ENCODE measurements around the gene MBNL1.
"Not testable (repeated sequence)": the region's sequence is repeated elsewhere in the genome, so short reads cannot be mapped to it uniquely, and the experiment has no call there.

Gene MBNL1

GRCh38 chr3:152382312-152383135 lies 113.8 kb downstream of the MBNL1 start:
- DNase-seq: no peak

GRCh38 chr3:152383136-152383606 lies 114.4 kb downstream of the MBNL1 start:
- no peak for DNase-seq

- DNase-seq: no peak
These were observed 115.7 kb downstream of the MBNL1 start for GRCh38 chr3:152384412-152384811.

DNA sequence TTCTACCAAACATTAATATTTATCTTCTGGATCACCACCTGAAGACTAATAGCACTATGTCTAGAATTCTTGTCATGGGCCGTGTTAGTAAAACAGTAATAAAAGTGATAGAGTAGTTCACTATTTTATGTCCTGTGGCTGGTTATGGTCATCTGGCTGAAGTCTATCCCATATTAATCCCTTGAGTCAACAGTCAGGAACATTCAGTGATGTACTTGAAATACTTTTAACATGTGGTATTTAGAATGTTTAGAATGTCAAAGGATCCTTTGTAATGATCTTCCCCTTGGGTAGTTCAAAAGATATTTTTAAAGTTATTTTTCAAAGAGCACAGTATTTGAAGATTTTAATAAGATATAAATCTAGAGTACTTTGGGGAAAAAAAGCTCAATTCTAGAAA lies 117.0 kb downstream of the MBNL1 start:
- DNase-seq: no peak

DNA sequence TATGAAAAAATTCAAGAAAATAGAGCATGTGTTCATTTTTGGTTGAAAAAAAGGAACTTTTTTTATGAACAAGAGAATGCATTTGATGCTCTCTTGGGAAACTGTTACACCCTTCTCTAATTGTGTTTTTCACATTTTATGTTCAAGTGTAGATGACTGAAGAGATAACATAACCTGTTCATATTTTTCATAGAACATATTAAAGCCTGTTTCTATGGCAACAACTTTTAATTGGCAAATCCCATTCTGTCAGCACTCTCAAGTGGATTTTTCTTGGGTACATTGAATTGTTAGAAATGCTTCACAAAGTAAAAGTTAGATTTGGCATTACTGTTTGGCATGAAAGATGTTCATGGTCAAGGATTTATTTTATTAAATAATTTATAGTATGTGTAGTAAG lies 117.5 kb downstream of the MBNL1 start:
- no peak for DNase-seq

- DNase-seq: no peak
These were observed 119.9 kb downstream of the MBNL1 start for GRCh38 chr3:152388631-152389030.

- no peak for DNase-seq
These were observed 120.7 kb downstream of the MBNL1 start for GRCh38 chr3:152389316-152389934.

GRCh38 chr3:152390647-152391046 lies 121.9 kb downstream of the MBNL1 start:
- DNase-seq: no peak

DNA sequence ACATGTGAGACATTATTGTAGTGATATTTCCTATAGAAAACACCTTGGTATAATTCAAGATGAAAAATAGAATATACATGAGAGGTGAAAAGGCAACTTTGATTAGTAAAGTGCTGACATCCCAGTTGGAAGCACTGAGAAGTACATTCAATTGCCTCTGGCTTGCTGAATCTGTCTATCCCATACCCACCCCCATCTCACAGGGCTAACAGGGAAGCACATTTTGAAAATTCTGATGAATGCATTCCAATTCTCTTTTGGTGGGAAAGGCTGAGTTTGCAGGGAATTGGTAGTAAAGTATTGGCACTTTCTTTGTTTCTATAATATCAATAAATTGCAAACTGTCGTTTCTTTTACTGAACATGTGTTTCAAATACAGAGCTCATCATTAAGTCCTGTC lies 122.9 kb downstream of the MBNL1 start:
- DNase-seq: no peak

DNA sequence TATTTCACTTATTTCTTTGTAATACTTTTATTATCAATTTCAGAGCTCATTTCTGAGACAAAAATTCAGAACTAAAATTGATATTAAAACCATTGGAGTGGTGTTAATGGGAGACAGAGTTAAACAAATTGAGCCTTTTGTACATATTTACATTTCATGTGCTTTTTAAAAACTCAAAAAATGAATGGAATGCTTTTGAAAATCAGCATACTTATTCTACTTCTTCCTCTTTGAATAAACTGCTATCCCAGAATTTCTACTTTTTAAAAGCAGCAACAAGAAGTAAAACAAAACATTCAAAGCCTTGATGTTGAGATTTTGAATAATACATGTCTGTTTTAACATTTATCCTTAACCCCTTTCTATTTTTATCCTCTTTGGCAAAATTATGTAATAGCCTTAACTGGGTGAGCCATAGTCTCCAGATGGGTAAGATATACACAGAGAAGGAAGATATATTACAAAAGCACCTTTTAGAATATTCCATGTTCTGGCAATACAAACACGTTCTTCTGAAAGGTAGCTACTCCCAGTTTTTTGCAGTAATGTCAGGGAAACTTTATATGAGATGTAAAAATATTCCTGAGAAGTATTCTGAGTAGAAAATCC lies 123.6 kb downstream of the MBNL1 start:
- no peak for DNase-seq

- no peak for DNase-seq
These were observed 125.5 kb downstream of the MBNL1 start for GRCh38 chr3:152394246-152394645.

- no peak for DNase-seq
These were observed 127.0 kb downstream of the MBNL1 start for GRCh38 chr3:152395764-152396163.

- no peak for DNase-seq
These were observed 128.1 kb downstream of the MBNL1 start for GRCh38 chr3:152396867-152397266.

DNA sequence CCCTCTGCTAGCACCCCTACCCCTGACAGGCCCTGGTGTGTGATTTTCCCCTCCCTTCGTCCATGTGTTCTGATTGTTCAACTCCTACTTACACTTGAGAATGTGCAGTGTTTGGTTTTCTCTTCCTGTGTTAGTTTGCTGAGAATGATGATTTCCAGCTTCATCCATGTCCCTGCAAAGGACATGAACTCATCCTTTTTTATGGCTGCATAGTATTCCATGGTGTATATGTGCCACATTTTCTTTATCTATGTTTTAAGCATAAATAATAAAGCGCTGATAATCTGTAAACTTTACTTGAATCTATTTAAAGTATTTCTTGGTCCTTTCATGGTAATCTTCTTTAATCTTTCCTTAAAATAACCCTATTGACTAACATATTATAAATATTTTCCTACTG lies 128.6 kb downstream of the MBNL1 start:
- DNase-seq: not testable (repeated sequence)

DNA sequence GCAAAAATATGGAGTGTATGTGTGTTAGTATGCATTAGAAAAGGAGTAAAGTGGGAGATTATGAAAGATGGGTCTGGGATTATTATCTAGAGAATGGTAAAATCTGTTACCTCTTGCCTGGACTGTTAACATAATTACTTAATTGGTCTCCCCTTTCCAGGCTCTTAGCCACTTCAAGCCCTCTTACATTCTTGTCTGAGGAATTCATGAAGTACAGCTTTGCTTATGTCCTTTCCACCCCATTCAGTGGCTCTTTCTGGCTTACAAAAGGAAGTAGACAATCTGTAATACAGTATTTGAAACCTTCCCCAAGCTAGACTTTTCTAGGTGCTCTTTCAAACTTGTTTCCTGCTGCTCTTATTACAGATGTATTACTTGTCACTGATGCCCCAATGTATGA lies 129.8 kb downstream of the MBNL1 start:
- no peak for DNase-seq

GRCh38 chr3:152399374-152399773 lies 130.6 kb downstream of the MBNL1 start:
- DNase-seq: no peak

DNA sequence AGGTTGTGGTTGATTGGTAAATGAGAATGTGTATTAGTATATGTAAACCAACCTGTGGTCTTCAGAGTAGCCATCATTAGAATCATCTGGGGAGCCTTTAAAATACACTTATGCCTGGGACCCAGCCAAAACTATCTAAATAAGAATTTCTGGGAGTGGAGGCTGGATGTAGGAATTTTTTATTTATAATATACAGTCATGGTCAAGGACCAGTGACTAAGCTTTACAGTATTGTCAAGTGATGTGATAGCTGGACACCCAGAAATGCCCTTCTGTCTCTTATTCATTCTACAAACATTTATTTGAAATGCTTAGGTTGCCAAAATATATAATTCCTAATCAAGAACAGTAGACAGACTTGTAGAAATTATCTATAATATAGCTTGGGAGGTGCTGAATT lies 132.2 kb downstream of the MBNL1 start:
- no peak for DNase-seq

GRCh38 chr3:152402695-152403451 lies 134.1 kb downstream of the MBNL1 start:
- DNase-seq: no peak

GRCh38 chr3:152403632-152404066 lies 134.9 kb downstream of the MBNL1 start:
- DNase-seq: no peak

DNA sequence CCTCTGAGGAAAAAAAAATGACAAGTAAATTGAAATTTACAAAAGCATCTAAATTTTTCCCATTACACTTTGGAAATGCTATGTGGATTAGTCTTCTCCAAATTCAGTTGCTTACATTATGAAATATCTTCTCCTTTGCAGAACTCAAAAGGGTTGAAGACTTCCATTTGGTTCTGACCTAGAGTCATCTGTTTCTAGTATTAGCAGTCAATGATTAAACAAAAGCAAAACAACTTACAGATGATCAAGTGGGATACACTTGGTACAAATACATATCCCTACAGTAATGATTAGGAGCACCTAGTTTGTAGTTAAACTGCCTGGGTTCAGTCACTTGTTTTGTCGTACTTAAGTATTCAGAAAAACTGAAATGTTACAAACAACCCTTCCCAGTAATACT lies 136.2 kb downstream of the MBNL1 start:
- DNase-seq: no peak

DNA sequence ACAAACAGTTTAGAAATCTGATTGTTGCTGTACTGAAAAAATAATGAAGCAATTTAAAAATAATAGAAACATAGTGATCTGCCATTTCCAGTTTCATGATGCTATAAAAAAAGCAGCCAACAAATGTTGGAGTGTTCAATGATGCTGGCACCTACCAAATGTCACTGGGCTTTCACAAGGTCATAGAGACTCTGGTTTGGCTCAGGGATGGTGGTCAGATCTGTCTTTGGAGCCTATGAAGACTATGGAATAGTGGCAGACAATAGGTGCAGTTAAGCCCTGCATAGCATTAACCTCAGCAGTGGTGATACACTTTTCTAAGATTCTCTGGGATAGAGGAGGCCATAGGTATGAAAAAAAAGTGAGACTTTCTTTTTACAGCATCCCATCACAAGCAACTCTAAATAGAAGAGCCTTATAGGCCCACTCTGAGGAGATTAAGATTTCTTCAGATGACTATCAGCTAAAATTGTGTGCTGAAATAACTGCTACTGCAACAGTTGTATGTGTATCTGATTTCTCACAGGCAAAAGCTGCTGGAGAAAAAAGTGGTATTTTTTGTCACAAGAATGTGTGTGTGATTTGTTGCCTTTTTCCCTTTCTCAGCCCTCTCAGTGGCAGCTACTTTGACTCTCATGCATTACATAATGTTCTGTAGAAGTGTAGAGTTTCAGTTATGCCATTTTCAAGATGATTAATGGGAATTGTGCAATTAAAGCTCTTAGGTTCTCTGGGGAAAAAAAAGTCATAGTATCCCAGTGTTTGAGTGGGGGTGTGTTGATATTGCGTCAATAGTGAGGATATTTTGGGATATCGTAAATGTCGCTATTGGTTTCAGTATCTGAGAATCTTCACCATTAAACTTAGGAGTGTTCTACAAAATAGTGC lies 137.4 kb downstream of the MBNL1 start:
- DNase-seq: no peak

DNA sequence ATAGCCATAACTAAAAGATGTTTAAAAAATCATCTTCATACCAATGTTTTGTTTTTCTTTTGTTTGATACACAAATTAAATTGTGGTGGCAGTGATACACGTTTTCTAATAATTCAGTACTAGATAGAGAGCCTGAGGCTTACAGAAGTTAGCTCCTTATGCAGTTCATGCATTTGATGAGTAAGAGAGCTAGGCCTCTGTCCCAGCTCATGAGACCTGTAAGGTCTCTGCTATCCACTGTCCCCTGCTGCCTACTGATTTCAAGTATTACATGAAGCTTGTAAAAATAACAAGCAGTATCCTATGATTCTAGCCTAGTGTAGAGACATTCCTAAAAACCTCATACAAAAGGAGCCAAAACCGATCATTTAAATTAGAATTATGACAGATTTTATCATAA lies 144.5 kb downstream of the MBNL1 start:
- DNase-seq: no peak

Measured in activated CD4-positive, alpha-beta T cell treated with anti-CD3 and anti-CD28 coated beads, Interleukin-2, amount 50 U/mL, for 1 hour (primary cell).